Trophoblast cell (in vitro differentiated cells and primary cell): ENCODE measurements around the gene CCDC63.

Experiments used
- DNase-seq, 2 donors: peaks; one replicate each; pipeline ENCODE4 v3.0.0-alpha.2; 2016
- H2AFZ ChIP-seq: 2 replicates; pipeline ENCODE4 v1.6.1; 2013; ENCODE audit warnings: low read length, moderate library complexity, mild to moderate bottlenecking; ENCODE audit not compliant: insufficient read depth, poor library complexity
- H2AK5ac ChIP-seq: 2 replicates; pipeline ENCODE4 v1.6.1; 2013; ENCODE audit warnings: mild to moderate bottlenecking, low read length
- H2BK120ac ChIP-seq: 2 replicates; pipeline ENCODE4 v1.6.1; 2013; ENCODE audit warnings: low read length, mild to moderate bottlenecking, moderate library complexity; ENCODE audit not compliant: insufficient read depth, poor library complexity
- H2BK12ac ChIP-seq: 2 replicates; pipeline ENCODE4 v1.6.1; 2013; ENCODE audit warnings: mild to moderate bottlenecking, low read length, moderate library complexity
- H2BK5ac ChIP-seq: 2 replicates; pipeline ENCODE4 v1.6.1; 2013; ENCODE audit warnings: low read length, low read depth, moderate library complexity, mild to moderate bottlenecking; ENCODE audit not compliant: poor library complexity
- H3K14ac ChIP-seq: 2 replicates; pipeline ENCODE4 v1.6.1; 2013; ENCODE audit warnings: mild to moderate bottlenecking, low read length
- H3K18ac ChIP-seq: 2 replicates; pipeline ENCODE4 v1.6.1; 2013; ENCODE audit warnings: mild to moderate bottlenecking, low read length
- H3K23ac ChIP-seq: 2 replicates; pipeline ENCODE4 v1.6.1; 2013; ENCODE audit warnings: low read length
- H3K27ac ChIP-seq: 2 replicates; pipeline ENCODE4 v1.5.1; 2013; ENCODE audit warnings: low read depth, mild to moderate bottlenecking, inconsistent platforms, low read length, moderate library complexity
- H3K27me3 ChIP-seq: 2 replicates; pipeline ENCODE4 v1.6.1; 2013; ENCODE audit warnings: inconsistent platforms, mild to moderate bottlenecking, low read length, moderate library complexity; ENCODE audit not compliant: insufficient read depth
- H3K36me3 ChIP-seq, 2 experiments: 1 replicate in 1 of 2; 2 replicates in 1 of 2; pipeline ENCODE4 v1.6.1; 2013; ENCODE audit warnings: low read length in 2 of 2, mild to moderate bottlenecking in 2 of 2, moderate library complexity in 1 of 2; ENCODE audit not compliant: insufficient read depth in 2 of 2, control insufficient read depth in 1 of 2
- H3K4ac ChIP-seq: 2 replicates; pipeline ENCODE4 v1.6.1; 2013; ENCODE audit warnings: low read depth, mild to moderate bottlenecking, low read length, moderate library complexity
- H3K4me1 ChIP-seq, 2 experiments: 1 replicate in 1 of 2; 2 replicates in 1 of 2; pipeline ENCODE4 v1.6.1; 2013; ENCODE audit warnings: low read length in 2 of 2, mild to moderate bottlenecking in 2 of 2, moderate library complexity in 1 of 2; ENCODE audit not compliant: insufficient read depth in 2 of 2, control insufficient read depth in 1 of 2
- H3K4me2 ChIP-seq: 2 replicates; pipeline ENCODE4 v1.6.1; 2013; ENCODE audit warnings: inconsistent platforms, mild to moderate bottlenecking, low read length, moderate library complexity
- H3K4me3 ChIP-seq: 2 replicates; pipeline ENCODE4 v1.5.1; 2013; ENCODE audit warnings: mild to moderate bottlenecking, low read depth, low read length, inconsistent platforms
- H3K79me1 ChIP-seq: one replicate; pipeline ENCODE4 v1.6.1; 2013; ENCODE audit warnings: low read length
- H3K79me2 ChIP-seq: 2 replicates; pipeline ENCODE4 v1.6.1; 2013; ENCODE audit warnings: low read length, mild to moderate bottlenecking; ENCODE audit not compliant: control insufficient read depth, insufficient read depth, poor library complexity
- H3K9ac ChIP-seq: 2 replicates; pipeline ENCODE4 v1.6.1; 2013; ENCODE audit warnings: mild to moderate bottlenecking, low read length
- H3K9me3 ChIP-seq: 2 replicates; pipeline ENCODE4 v1.6.1; 2013; ENCODE audit warnings: low read depth, mild to moderate bottlenecking, control low read depth, inconsistent platforms, low read length; ENCODE audit not compliant: insufficient read depth
- H4K12ac ChIP-seq: 2 replicates; pipeline ENCODE4 v1.6.1; 2013; ENCODE audit warnings: low read depth, mild to moderate bottlenecking, low read length, moderate library complexity
- H4K8ac ChIP-seq: 2 replicates; pipeline ENCODE4 v1.6.1; 2013; ENCODE audit warnings: low read depth, mild to moderate bottlenecking, low read length, moderate library complexity
- H4K91ac ChIP-seq: one replicate; pipeline ENCODE4 v1.6.1; 2013; ENCODE audit warnings: low read depth, mild to moderate bottlenecking, low read length, moderate library complexity
- WGBS: extraction: QIAGEN DNeasy Blood & Tissue Kit; methylation state at CpG from one replicate; pipeline ENCODE4 v1.1.7; 2013; ENCODE audit warnings: missing lambda C conversion rate; ENCODE audit not compliant: insufficient read length, insufficient coverage; ENCODE audit errors: extremely low coverage; 5-methylcytosine and 5-hydroxymethylcytosine counted together

CCDC63 gene

DNA sequence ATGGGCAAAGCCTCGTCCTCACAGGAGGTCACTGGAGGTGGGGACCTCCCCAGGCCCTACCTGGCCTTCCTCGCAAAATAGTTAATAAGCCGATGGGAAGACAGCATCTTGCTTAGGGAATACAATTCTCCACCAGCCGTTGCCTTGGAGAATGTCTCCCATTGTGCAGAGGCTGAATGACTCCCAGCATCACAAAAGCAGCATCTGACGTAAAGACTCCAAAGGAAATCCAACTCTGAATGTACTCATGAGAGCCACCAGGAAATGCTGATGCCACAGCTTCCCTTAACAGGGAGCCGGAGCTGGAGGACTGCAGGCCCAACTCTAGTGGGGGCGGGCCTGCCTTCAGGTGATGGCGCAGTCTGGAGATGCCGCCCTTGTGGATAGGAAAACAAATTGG is 15.5 kb downstream of the CCDC63 start:
- H4K8ac ChIP-seq = no peak overlapping the region
- no CpG with 5 or more reads among the region's 9 CpGs for WGBS

DNA sequence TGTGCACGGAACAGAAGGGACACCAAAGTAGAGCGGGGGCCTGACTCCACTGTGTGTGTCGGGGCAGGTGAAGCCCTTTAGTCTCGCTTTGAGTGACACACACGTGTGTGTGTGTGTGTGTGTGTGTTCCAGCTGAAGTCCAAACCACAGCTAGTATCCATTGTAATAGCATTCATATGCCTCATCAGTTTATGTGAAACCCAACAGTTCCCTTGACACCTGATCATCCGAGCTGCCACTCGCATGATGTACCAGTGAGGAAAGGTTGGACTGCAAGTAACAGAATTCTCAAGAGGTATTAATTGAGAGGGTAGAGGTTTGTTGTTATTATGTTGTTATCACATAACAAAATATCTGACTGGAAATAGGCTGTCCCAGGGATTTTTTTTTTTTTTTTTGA is 16.4 kb downstream of the CCDC63 start:
- H3K18ac ChIP-seq = no peak overlapping the region
- no peaks in the 10 kb centered on the region for H3K79me2 ChIP-seq
- DNase-seq = no peak
- no peaks in the 10 kb centered on the region for H3K79me1 ChIP-seq
- H3K4ac ChIP-seq = no peak overlapping the region
- no peak overlapping the region for H3K14ac ChIP-seq
- no CpG with 5 or more reads among the region's 7 CpGs for WGBS
- no peak overlapping the region for H3K4me2 ChIP-seq
- H3K27ac ChIP-seq = no peak overlapping the region
- H3K27me3 ChIP-seq = no peaks in the 10 kb centered on the region
- H2BK12ac ChIP-seq = no peak overlapping the region
- H3K36me3 ChIP-seq = no peaks in the 10 kb centered on the region
- H3K9ac ChIP-seq = no peak overlapping the region
- H2BK5ac ChIP-seq = no peak overlapping the region
- H4K12ac ChIP-seq = no peak overlapping the region
- no peak overlapping the region for H4K8ac ChIP-seq
- H2BK120ac ChIP-seq = no peak overlapping the region
- no peaks in the 10 kb centered on the region for H3K9me3 ChIP-seq
- H2AK5ac ChIP-seq = no peak overlapping the region
- no peak overlapping the region for H2AFZ ChIP-seq
- no peak overlapping the region for H3K23ac ChIP-seq
- H3K4me1 ChIP-seq = no peaks in the 10 kb centered on the region
- no peak overlapping the region for H3K4me3 ChIP-seq
- no peak overlapping the region for H4K91ac ChIP-seq

More for the DNA sequence above, 15.5 kb downstream of the CCDC63 start:
- no peak overlapping the region for H3K18ac ChIP-seq
- H3K9ac ChIP-seq = no peak overlapping the region
- no peaks in the 10 kb centered on the region for H3K79me2 ChIP-seq
- H3K4me2 ChIP-seq = no peak overlapping the region
- H3K4ac ChIP-seq = no peak overlapping the region
- H2BK120ac ChIP-seq = no peak overlapping the region
- no peaks in the 10 kb centered on the region for H3K9me3 ChIP-seq
- DNase-seq = no peak
- no peak overlapping the region for H2BK12ac ChIP-seq
- no peak overlapping the region for H3K4me3 ChIP-seq
- no peak overlapping the region for H3K14ac ChIP-seq
- H4K12ac ChIP-seq = no peak overlapping the region
- no peaks in the 10 kb centered on the region for H3K79me1 ChIP-seq
- no peaks in the 10 kb centered on the region for H3K36me3 ChIP-seq
- no peak overlapping the region for H3K23ac ChIP-seq
- H4K91ac ChIP-seq = no peak overlapping the region
- no peak overlapping the region for H2BK5ac ChIP-seq
- no peaks in the 10 kb centered on the region for H3K27me3 ChIP-seq
- no peaks in the 10 kb centered on the region for H3K4me1 ChIP-seq
- H3K27ac ChIP-seq = no peak overlapping the region
- H2AK5ac ChIP-seq = no peak overlapping the region
- H2AFZ ChIP-seq = no peak overlapping the region

DNA sequence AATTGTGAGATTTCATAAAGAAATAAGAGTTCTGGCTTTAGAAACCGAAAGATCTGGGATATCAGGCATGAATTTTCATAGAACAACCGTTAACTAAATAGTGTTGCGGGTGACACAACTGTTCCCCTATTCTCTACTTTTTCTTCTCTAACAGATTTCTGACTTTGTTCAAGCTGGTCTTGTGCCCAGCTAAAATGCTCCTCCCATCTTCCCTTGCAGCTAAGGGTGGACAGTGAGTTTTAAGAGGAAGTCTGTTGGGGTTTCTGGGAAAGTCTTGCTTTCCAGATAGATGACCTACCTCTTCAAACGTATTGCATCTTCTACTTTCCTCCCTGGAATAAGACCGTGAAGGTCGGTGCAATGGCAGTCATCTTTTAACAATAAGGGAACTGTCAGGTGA is 18.7 kb downstream of the CCDC63 start:
- H3K79me2 ChIP-seq = no peaks in the 10 kb centered on the region
- no peaks in the 10 kb centered on the region for H3K4me1 ChIP-seq
- no peak overlapping the region for H3K9ac ChIP-seq
- no peak overlapping the region for H4K8ac ChIP-seq
- no peak overlapping the region for H3K4me2 ChIP-seq
- DNase-seq = no peak
- H3K9me3 ChIP-seq = no peaks in the 10 kb centered on the region
- H2AK5ac ChIP-seq = no peak overlapping the region
- H4K12ac ChIP-seq = no peak overlapping the region
- no peaks in the 10 kb centered on the region for H3K27me3 ChIP-seq
- no peak overlapping the region for H3K4me3 ChIP-seq
- no peak overlapping the region for H2BK5ac ChIP-seq
- no peak overlapping the region for H3K14ac ChIP-seq
- H3K36me3 ChIP-seq = no peaks in the 10 kb centered on the region
- H3K18ac ChIP-seq = no peak overlapping the region
- H2BK120ac ChIP-seq = no peak overlapping the region
- no peak overlapping the region for H4K91ac ChIP-seq
- H3K79me1 ChIP-seq = no peaks in the 10 kb centered on the region
- H3K27ac ChIP-seq = no peak overlapping the region
- no peak overlapping the region for H3K23ac ChIP-seq
- WGBS = no CpG with 5 or more reads among the region's 6 CpGs
- no peak overlapping the region for H2BK12ac ChIP-seq
- H2AFZ ChIP-seq = no peak overlapping the region
- no peak overlapping the region for H3K4ac ChIP-seq

DNA sequence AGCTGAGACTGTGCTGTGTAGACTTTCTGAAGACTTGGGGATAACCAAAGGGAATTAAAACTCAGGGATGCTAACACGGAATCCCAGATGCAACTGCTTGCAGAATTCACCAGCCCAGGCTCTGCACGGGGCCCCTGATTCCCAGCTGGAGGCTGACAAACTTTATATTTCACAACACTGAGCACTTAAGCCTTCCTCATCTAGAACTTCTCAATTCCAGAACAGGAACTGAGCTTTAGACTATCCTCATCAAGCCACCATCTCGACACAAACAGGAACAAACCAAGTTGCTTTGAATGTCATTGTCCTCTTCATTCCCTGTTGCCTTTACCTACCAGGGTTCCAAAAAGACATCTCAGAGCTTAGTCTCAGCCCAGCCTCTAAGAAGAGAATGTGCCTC is 22.2 kb downstream of the CCDC63 start:
- Histone ChIP-seq H3K23ac (no peak overlapping the region), H3K4me1 (no peaks in the 10 kb centered on the region), H4K12ac (no peak overlapping the region), H3K14ac (no peak overlapping the region), H2BK5ac (no peak overlapping the region), H3K4me3 (no peak overlapping the region), H3K4ac (no peak overlapping the region), H2AFZ (no peak overlapping the region), H4K8ac (no peak overlapping the region), H3K4me2 (no peak overlapping the region), H3K36me3 (no peaks in the 10 kb centered on the region), H3K79me2 (no peaks in the 10 kb centered on the region), H2AK5ac (no peak overlapping the region), H3K9ac (no peak overlapping the region), H2BK120ac (no peak overlapping the region), H3K27ac (no peak overlapping the region), H3K9me3 (no peaks in the 10 kb centered on the region), H3K79me1 (no peaks in the 10 kb centered on the region), H3K27me3 (no peaks in the 10 kb centered on the region), H2BK12ac (no peak overlapping the region), H4K91ac (no peak overlapping the region), H3K18ac (no peak overlapping the region)
- DNase-seq = no peak
- no CpG with 5 or more reads among the region's 3 CpGs for WGBS
